Activated naive CD4-positive, alpha-beta T cell treated with anti-CD3 and anti-CD28 coated beads, Interleukin-2, amount 50 U/mL, for 24 hours (primary cell): ENCODE measurements around the gene PAK5.

Experiments used
- H3K27ac Mint-ChIP-seq: one replicate; pipeline ENCODE4 v1.8.0; 2021; ENCODE audit warnings: mild to moderate bottlenecking, mixed read lengths
- H3K27me3 Mint-ChIP-seq: one replicate; pipeline ENCODE4 v1.8.0; 2021; ENCODE audit warnings: mixed read lengths
- H3K36me3 Mint-ChIP-seq: one replicate; pipeline ENCODE4 v1.8.0; 2021; ENCODE audit warnings: mixed read lengths
- H3K4me1 Mint-ChIP-seq: one replicate; pipeline ENCODE4 v1.8.0; 2021; ENCODE audit warnings: mixed read lengths
- H3K4me3 Mint-ChIP-seq: one replicate; pipeline ENCODE4 v1.8.0; 2021; ENCODE audit warnings: mild to moderate bottlenecking, mixed read lengths
- H3K9me3 Mint-ChIP-seq: one replicate; pipeline ENCODE4 v1.8.0; 2021; ENCODE audit warnings: mixed read lengths

The PAK5 gene

DNA sequence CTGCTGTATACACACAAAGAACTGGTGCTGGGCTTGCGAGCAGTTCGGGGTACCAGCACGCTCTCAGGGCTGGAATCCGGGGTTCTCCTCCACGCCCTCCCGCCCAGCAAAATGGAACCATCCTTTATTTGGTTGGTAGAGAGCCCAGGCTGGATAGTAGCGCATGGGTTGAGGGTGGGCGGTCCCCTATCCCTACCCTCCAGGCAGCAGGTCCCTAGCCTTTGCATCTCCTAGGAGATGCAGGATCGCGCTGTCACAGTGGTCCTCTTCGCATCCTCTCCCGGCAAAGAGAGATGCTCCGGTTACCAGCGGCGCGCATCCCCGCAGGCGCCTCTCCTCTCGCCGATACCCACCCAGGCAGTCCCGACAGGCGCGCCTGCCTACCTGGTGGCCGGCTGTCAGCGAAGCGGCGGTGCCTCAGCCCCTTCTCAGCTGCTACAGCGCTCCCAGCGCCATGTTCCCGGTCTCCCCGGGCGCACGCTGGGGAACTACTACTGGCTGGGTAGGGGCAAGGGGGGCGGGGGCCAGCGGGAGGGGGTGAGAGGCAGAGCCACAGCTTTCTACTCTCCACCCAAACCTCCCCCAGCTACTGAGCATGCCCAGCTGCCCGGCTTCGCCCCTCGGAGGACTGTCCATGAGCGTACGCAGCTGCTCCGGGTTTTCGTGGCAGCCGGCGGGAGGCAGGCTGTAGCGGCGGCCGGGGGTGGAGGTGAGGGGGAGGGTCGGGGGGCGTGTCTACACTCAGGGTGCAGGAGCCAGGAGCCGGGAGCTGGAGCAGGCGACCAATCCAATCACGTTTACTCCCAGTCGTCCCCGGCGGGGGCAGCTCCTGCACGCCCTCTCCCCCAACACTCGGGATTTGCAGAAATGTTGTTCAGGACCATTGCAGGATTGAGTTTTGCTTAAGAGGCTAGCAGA is at the start of gene PAK5:
Gene PAK5, minus strand, starts transcription at position 699 of the 918 bp plus-strand sequence. CDS start 194,748 bp downstream, outside the sequence.
- Mint-ChIP-seq H3K27me3 (peaks cover 24% of the 10 kb centered on the region), H3K4me1 (peaks cover 3% of the 10 kb centered on the region), H3K36me3 (no peaks in the 10 kb centered on the region), H3K4me3 (no peak within 1 kb of the TSS), H3K9me3 (peaks cover 9% of the 10 kb centered on the region), H3K27ac (no peak within 1 kb of the TSS)

DNA sequence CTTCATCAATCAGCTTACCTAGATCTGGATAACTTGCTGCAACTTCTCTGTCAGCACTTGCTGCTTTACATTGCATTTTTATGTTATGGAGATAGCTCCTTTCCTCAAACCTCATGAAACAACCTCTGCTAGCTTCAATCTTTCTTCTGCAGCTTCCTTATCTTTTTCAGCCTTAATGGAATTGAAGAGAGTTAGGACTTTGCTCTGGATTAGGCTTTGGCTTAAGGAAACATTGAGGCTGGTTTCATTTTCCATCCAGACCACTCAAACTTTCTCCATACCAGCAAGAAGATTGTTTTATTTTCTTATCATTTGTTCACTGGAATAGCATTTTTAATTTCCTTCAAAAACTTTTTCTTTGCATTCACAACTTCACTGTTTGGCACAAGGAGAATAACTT is 48.8 kb upstream of the PAK5 start:
- no peak overlapping the region for H3K27ac Mint-ChIP-seq
- peaks cover 18% of the 10 kb centered on the region for H3K9me3 Mint-ChIP-seq
- H3K27me3 Mint-ChIP-seq: peaks cover 4% of the 10 kb centered on the region
- H3K4me1 Mint-ChIP-seq: no peaks in the 10 kb centered on the region
- H3K4me3 Mint-ChIP-seq: no peak overlapping the region
- no peaks in the 10 kb centered on the region for H3K36me3 Mint-ChIP-seq

DNA sequence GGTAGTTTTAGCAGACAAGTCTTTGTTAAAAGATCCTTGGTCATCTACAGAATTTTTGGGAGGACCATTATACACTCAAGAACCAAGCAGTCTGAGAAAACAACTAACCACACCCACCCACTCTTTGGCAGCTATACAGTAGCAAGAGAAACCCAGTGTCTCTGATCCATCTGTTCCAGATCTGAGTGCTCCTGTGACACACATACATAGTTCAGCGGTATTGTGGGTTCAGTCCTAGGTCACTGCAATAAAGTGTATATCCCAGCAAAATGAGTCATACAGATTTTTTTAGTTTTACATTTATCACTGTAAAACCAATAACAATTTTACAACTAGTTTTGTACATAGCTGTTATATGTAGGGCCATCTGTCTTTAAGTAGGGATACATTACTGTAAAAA is 47.4 kb upstream of the PAK5 start:
- peaks cover 4% of the 10 kb centered on the region for H3K27me3 Mint-ChIP-seq
- H3K4me3 Mint-ChIP-seq: no peak overlapping the region
- no peaks in the 10 kb centered on the region for H3K36me3 Mint-ChIP-seq
- H3K4me1 Mint-ChIP-seq: no peaks in the 10 kb centered on the region
- H3K9me3 Mint-ChIP-seq: peaks cover 18% of the 10 kb centered on the region
- no peak overlapping the region for H3K27ac Mint-ChIP-seq

DNA sequence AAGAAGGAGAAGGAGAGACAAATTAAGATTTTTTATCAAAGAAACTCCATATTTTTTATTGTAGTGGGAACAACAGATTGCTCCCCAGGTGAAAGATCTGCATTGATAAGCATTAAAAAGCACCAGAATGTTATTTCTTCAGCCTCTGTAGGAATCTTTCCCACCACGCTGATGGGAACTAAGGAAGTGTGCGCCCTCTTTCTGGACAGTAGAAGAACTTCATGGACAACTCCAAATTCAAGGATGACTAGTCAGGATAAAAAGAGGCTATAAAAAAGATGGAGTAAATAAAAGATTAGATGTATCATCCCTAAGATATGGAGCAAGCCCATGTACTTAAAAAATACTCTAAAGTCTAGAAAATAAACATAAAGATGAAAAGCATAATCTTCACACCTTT is 45.8 kb upstream of the PAK5 start:
- H3K4me3 Mint-ChIP-seq: no peak overlapping the region
- no peaks in the 10 kb centered on the region for H3K4me1 Mint-ChIP-seq
- no peaks in the 10 kb centered on the region for H3K36me3 Mint-ChIP-seq
- H3K9me3 Mint-ChIP-seq: peaks cover 17% of the 10 kb centered on the region
- peaks cover 4% of the 10 kb centered on the region for H3K27me3 Mint-ChIP-seq
- H3K27ac Mint-ChIP-seq: no peak overlapping the region

DNA sequence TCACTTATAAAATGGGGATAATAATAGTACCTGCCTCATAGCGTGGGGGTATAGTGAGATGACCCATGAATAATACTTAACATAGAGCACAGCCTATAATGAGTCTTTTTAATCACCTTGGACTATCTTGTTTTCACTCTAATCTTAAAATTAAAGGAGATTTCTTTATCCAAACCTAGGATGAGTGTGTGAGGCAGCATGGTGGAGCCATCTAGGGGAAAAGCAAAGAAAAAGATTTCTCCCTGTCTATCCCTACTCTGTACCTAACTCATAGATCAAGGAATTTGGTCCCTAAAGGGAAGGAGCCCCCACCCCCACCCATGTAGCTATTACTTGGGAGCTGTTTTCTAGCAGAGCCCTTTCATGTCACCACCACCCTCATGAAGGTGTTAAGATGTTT is 45.2 kb upstream of the PAK5 start:
- no peaks in the 10 kb centered on the region for H3K36me3 Mint-ChIP-seq
- no peak overlapping the region for H3K27ac Mint-ChIP-seq
- peaks cover 11% of the 10 kb centered on the region for H3K9me3 Mint-ChIP-seq
- peaks cover 4% of the 10 kb centered on the region for H3K27me3 Mint-ChIP-seq
- H3K4me1 Mint-ChIP-seq: no peaks in the 10 kb centered on the region
- no peak overlapping the region for H3K4me3 Mint-ChIP-seq

DNA sequence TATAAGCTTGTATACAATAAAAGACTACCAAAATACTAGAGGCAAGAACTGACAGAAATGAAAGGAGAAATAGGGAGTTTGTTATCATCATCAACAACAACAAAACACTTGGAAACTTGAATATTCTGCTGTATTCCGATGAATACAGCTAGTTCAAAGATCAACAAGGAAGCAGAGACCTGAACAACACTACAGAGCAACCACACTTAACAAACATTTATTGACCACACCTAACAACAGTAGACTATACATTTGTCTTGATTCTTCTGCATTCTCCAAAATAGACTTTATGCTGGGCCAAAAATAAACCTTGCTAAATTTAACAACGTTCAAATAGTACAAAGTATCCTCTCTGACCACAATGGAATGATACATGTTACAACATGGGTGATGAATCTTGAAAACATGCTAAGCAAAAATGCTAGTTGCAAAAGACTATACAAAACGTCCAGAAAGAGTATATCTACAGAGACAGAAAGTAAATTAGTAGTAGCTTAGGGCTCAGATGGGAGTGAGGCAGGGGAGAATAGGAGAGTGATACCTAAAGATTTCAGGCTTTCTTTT is 39.1 kb upstream of the PAK5 start:
- no peaks in the 10 kb centered on the region for H3K4me1 Mint-ChIP-seq
- peaks cover under 1% of the 10 kb centered on the region for H3K27me3 Mint-ChIP-seq
- H3K27ac Mint-ChIP-seq: no peak overlapping the region
- H3K4me3 Mint-ChIP-seq: no peak overlapping the region
- peaks cover 4% of the 10 kb centered on the region for H3K9me3 Mint-ChIP-seq
- H3K36me3 Mint-ChIP-seq: no peaks in the 10 kb centered on the region

DNA sequence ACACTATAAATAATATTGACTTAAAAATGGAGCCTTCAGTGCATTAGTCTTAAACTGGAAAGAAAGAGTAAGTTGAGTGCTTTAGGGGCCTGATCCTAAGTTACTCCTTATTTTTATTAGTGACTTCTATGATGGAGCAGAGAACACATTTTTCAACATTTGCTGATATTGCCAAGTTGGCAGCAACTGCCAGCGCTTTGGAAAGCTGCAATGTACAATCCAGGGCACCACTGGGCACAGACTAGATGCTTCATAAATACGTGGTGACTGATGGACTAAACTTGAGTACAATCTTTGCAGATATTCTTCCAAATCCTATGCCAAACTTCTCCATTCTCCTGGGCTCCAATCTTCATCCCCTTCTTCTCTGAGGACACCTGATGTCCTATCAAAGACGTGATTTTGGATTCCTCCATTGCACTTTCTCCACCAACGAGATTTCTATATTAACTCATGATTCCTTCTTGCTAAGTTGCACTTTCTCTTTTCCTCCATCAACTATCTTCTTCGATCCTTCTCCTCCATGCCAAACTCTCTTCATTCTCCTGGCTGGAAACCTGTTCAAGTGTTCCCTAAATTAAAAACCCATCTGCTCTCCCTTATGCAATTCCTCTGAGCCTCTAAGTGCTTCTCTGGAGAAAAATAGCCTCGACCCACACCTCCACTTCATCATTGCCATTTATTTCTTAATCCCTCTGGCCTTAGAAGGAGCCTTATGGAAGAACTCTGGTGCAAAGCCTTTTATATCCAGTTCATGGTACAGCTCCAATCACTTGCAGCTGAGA is 28.5 kb upstream of the PAK5 start:
- Mint-ChIP-seq H3K4me1 (no peaks in the 10 kb centered on the region), H3K9me3 (no peaks in the 10 kb centered on the region), H3K27ac (no peak overlapping the region), H3K36me3 (no peaks in the 10 kb centered on the region), H3K4me3 (no peak overlapping the region), H3K27me3 (no peaks in the 10 kb centered on the region)

DNA sequence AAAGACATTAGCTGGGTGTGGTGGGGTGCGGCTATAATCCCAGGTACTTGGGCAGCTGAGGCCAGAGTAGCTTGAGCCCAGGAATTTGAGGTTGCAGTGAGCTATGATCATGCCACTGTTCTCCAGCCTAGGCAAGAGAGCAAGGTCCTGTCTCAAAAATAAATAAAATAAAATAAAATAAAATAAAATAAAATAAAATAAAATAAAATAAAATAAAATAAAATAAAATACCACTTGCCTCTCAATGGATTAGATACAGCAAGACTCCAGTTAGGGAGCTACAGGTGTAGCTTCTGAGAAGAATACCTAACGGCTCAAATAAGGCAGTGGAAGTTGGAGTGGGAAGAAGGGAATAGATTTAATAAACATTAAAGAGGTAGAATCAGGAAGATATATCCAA is 13.7 kb upstream of the PAK5 start:
- H3K4me3 Mint-ChIP-seq: no peak overlapping the region
- H3K36me3 Mint-ChIP-seq: no peaks in the 10 kb centered on the region
- no peaks in the 10 kb centered on the region for H3K9me3 Mint-ChIP-seq
- no peaks in the 10 kb centered on the region for H3K27me3 Mint-ChIP-seq
- H3K4me1 Mint-ChIP-seq: no peaks in the 10 kb centered on the region
- H3K27ac Mint-ChIP-seq: no peak overlapping the region

DNA sequence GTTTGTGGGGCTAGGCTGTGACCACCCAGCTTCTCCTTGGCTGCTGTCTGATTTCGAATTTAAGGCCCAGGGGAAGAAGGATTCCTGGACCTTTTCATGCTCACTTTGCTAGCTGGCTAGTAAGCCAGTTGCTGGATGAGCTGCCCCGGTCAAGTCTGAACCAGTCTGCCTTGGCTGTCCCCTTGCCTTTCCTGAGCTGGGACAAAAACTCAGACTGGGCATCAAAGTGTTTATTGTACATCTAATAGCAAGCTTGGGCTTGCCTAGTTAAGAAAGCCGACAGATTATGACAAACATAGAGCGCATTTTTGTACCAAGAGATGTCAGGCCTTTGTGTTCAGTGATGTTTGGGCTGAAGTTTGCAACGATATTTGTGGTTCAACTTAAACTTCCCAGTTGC is 750 bp upstream of the PAK5 start:
- no peak overlapping the region for H3K4me3 Mint-ChIP-seq
- H3K4me1 Mint-ChIP-seq: peaks cover 3% of the 10 kb centered on the region
- H3K9me3 Mint-ChIP-seq: peaks cover 9% of the 10 kb centered on the region
- H3K36me3 Mint-ChIP-seq: no peaks in the 10 kb centered on the region
- peaks cover 24% of the 10 kb centered on the region for H3K27me3 Mint-ChIP-seq
- no peak overlapping the region for H3K27ac Mint-ChIP-seq

DNA sequence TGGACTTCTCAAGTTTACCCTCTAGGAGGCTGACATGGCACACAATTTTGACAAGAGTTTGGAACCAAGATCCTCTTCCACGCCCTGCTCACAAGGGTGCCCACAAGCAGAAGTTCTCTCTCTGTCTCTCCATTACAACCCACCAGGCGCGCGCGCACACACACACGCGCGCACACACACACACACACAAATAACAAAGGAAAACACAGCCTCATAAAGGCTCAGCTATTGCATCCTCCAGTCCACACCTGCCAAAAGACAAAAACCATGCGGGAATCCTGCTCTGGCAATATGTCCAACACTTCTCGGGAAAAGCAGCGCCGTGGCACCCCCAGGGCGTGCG is 870 bp downstream of the PAK5 start:
- peaks cover 3% of the 10 kb centered on the region for H3K4me1 Mint-ChIP-seq
- no peak overlapping the region for H3K27ac Mint-ChIP-seq
- H3K36me3 Mint-ChIP-seq: no peaks in the 10 kb centered on the region
- peaks cover 9% of the 10 kb centered on the region for H3K9me3 Mint-ChIP-seq
- H3K4me3 Mint-ChIP-seq: no peak overlapping the region
- H3K27me3 Mint-ChIP-seq: peaks cover 24% of the 10 kb centered on the region

DNA sequence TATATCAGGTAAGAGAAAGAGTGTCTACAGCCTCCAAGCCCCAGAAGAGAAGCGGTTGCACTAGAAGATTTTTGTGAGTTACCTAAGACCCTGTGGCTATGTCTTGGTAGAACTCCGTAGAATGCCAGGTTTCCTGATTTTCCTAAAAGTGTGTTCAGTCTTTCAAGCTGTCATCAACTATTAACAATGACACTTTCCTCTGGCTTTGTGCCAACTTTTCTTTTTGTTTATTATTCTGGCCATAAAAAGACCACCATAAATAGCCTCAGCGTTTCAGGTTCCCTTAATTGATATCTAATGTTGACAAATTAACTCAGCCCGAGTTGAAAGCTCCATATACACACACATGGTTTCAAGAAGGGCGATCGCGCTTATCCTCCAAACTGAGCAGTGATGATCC is 1.2 kb downstream of the PAK5 start:
- Mint-ChIP-seq H3K27me3 (peaks cover 24% of the 10 kb centered on the region), H3K9me3 (peaks cover 9% of the 10 kb centered on the region), H3K4me3 (no peak overlapping the region), H3K36me3 (no peaks in the 10 kb centered on the region), H3K27ac (no peak overlapping the region), H3K4me1 (peaks cover 3% of the 10 kb centered on the region)

DNA sequence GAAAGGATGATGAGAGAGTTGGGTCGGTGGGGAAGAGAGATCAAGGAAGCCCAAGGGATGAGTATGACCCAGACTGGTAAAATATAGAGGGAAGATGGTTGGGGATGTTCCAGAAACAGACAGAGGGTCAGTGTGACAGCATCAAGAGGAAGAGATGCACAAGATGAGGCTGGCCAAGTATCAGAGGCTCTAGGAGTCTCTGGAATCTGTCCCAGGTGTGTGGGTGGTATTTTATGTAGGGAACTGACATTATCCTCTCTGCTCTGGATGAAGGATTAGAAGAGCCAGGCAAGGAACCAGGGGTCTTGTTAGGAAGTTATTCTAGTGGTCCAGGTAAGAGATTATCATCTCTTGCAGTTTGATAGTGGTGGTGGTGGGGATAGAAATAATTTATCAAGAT is 3.6 kb downstream of the PAK5 start:
- peaks cover 3% of the 10 kb centered on the region for H3K4me1 Mint-ChIP-seq

DNA sequence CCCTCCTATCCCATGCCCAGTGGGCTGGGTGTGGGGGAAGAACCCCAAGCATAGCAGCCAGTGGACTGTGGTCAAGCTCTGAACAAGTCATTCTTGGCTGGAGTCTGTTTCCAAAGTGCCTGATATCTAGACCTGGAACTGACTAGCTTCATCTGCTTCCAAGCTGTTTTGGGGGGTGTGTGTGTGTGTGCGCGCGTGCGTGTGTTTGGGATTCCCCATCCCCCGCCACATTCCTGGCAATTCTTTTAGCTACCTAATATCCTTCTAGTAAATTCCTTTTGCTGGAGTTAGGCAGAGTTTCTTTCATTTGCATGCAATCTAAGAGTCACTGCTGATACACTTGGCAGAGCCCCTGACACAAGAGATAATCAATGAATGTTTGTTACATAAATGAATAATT is 7.8 kb downstream of the PAK5 start:
- Mint-ChIP-seq H3K9me3 (no peaks in the 10 kb centered on the region), H3K27me3 (peaks cover under 1% of the 10 kb centered on the region), H3K36me3 (no peaks in the 10 kb centered on the region), H3K27ac (no peak overlapping the region), H3K4me3 (no peak overlapping the region), H3K4me1 (no peaks in the 10 kb centered on the region)

More for the DNA sequence above, 3.6 kb downstream of the PAK5 start:
- H3K27me3 Mint-ChIP-seq: peaks cover 19% of the 10 kb centered on the region
- H3K9me3 Mint-ChIP-seq: no peaks in the 10 kb centered on the region
- no peak overlapping the region for H3K27ac Mint-ChIP-seq
- H3K4me3 Mint-ChIP-seq: no peak overlapping the region
- H3K36me3 Mint-ChIP-seq: no peaks in the 10 kb centered on the region

DNA sequence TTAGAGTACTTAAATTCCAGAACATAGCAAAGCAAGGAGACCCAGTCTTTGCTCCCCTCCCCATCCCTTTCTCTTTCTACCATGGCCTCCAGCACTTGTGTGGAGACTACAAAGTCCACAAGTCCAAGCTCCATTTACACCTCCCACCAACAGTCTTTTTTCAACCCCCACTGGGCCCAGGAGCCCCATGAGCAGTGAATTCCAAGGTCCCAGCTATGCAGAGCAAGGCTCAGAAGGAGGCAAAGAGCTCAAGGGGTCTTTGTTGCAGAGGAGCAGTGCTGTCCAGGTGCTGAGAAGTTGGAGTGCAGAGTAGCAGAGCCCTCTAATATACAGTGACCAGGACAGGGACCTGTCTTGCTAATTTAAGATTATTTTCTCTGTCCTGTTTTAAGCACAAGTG is 9.0 kb downstream of the PAK5 start:
- Mint-ChIP-seq H3K36me3 (no peaks in the 10 kb centered on the region), H3K27me3 (no peaks in the 10 kb centered on the region), H3K4me3 (no peak overlapping the region), H3K27ac (no peak overlapping the region), H3K9me3 (no peaks in the 10 kb centered on the region), H3K4me1 (no peaks in the 10 kb centered on the region)

DNA sequence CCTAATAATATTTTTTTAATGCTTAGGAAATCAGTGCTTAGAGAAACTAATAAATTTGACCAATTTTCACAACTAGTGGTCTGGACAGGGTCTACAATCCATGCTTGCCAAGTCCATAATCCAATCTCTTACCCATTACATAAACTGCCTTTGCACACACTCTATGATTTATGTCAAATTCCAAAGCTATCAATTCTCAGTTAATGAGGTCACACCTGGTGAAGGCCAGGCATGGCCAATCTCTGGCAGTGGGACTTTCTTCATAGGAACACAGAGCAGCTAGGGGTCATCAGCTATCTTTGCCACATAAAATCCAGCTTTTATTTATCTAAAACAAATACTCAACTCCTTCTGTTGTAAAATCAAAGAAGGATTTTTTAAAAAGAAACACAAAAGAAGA is 21.2 kb downstream of the PAK5 start:
- Mint-ChIP-seq H3K36me3 (no peaks in the 10 kb centered on the region), H3K9me3 (no peaks in the 10 kb centered on the region), H3K4me3 (no peak overlapping the region), H3K27ac (no peak overlapping the region), H3K4me1 (no peaks in the 10 kb centered on the region), H3K27me3 (no peaks in the 10 kb centered on the region)

DNA sequence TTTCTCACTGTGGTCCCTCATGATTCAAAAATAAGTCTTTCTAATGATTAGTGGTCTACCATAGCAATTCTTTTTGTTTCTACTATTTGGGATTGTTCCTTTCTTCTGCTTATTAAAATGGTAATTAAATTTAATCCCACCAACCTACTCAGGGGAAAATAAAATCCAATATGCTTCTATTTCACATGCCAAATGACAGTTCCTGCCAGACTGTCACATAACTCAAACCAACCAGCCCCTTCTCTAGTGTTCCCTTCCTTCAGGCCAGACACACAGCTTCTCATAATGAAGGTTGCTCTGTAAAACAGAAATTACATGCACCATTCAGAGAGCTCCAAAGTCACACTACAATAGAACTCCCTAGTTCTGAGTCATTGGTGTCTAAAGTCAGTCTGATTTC is 23.2 kb downstream of the PAK5 start:
- H3K27me3 Mint-ChIP-seq: no peaks in the 10 kb centered on the region
- no peaks in the 10 kb centered on the region for H3K9me3 Mint-ChIP-seq
- no peak overlapping the region for H3K27ac Mint-ChIP-seq
- no peaks in the 10 kb centered on the region for H3K4me1 Mint-ChIP-seq
- no peaks in the 10 kb centered on the region for H3K36me3 Mint-ChIP-seq
- no peak overlapping the region for H3K4me3 Mint-ChIP-seq
